HepG2 (cell line): ENCODE data around the gene ZNF493. TPM values are rescaled to one million over a fixed set of nuclear protein-coding genes. Genes with fewer than 3 reads are reported as not detected.
A peak's percentile ranks its signal among the peaks of the same experiment; 100 is the strongest.

Experiments used
- AGO1 ChIP-seq: fragments of 200-400 bp; formaldehyde crosslinking; IDR thresholded peaks from 2 replicates; pipeline ENCODE4 v1.6.1; 2017; ENCODE audit warnings: mild to moderate bottlenecking, low read depth, low read length, moderate library complexity; ENCODE audit not compliant: poor library complexity, severe bottlenecking
- ASH2L ChIP-seq: fragments of 300-600, 200-600 bp; sonication (generic); IDR thresholded peaks from 2 replicates; pipeline ENCODE4 v1.7.0; 2017; ENCODE audit warnings: low read depth, mild to moderate bottlenecking, moderate library complexity, mixed read lengths, low read length; ENCODE audit not compliant: insufficient read length
- CENPT ChIP-seq: sonication (generic); formaldehyde crosslinking; IDR thresholded peaks from 2 replicates; pipeline ENCODE4 v1.8.0; 2022; ENCODE audit warnings: low read depth, mild to moderate bottlenecking, moderate library complexity, missing genetic modification reagents
- HMG20A ChIP-seq: IDR thresholded peaks from 2 replicates; pipeline ENCODE4 v1.6.1; 2016; ENCODE audit warnings: borderline replicate concordance
- HNRNPLL ChIP-seq: fragments of 200-400 bp; formaldehyde crosslinking; IDR thresholded peaks from 2 replicates; pipeline ENCODE4 v1.6.1; 2017; ENCODE audit warnings: mild to moderate bottlenecking, low read depth, low read length; ENCODE audit not compliant: poor library complexity, severe bottlenecking
- IKZF5 ChIP-seq: IDR thresholded peaks from 2 replicates; pipeline ENCODE4 v1.6.1; 2018; ENCODE audit warnings: missing genetic modification reagents, mild to moderate bottlenecking, missing compliant biosample characterization
- KAT8 ChIP-seq: IDR thresholded peaks from 2 replicates; pipeline ENCODE4 v1.6.1; 2016; ENCODE audit warnings: missing genetic modification reagents, missing compliant biosample characterization
- MATR3 ChIP-seq: sonication (generic); formaldehyde crosslinking; IDR thresholded peaks from 2 replicates; pipeline ENCODE4 v1.4.0; 2020; ENCODE audit warnings: missing genetic modification reagents
- MED1 ChIP-seq: sonication (generic); formaldehyde crosslinking; IDR thresholded peaks from 2 replicates; pipeline ENCODE4 v1.4.0; 2020; ENCODE audit warnings: missing genetic modification reagents
- MXD1 ChIP-seq: sonication (generic); formaldehyde crosslinking; IDR thresholded peaks from 2 replicates; pipeline ENCODE4 v1.4.0; 2020; ENCODE audit warnings: mild to moderate bottlenecking, missing genetic modification reagents
- NCOA2 ChIP-seq: sonication (generic); formaldehyde crosslinking; IDR thresholded peaks from 2 replicates; pipeline ENCODE4 v1.8.0; 2022; ENCODE audit warnings: inconsistent platforms
- NFATC3 ChIP-seq: sonication (generic); formaldehyde crosslinking; IDR thresholded peaks from 2 replicates; pipeline ENCODE4 v1.5.1; 2020; ENCODE audit warnings: mild to moderate bottlenecking, missing genetic modification reagents
- POLR2G ChIP-seq: fragments of 200-400 bp; formaldehyde crosslinking; IDR thresholded peaks from 2 replicates; pipeline ENCODE4 v1.6.1; 2018; ENCODE audit warnings: mild to moderate bottlenecking, low read depth, low read length, moderate library complexity
- RBFOX2 ChIP-seq: fragments of 200-400 bp; formaldehyde crosslinking; IDR thresholded peaks from 2 replicates; pipeline ENCODE4 v1.6.1; 2017; ENCODE audit warnings: low read depth, mild to moderate bottlenecking, low read length
- SAP130 ChIP-seq: IDR thresholded peaks from 2 replicates; pipeline ENCODE4 v1.6.1; 2016; ENCODE audit warnings: low read depth
- SNAI1 ChIP-seq: sonication (generic); formaldehyde crosslinking; IDR thresholded peaks from 2 replicates; pipeline ENCODE4 v1.5.0; 2020; ENCODE audit warnings: mild to moderate bottlenecking, missing genetic modification reagents, borderline replicate concordance
- ZFP36L2 ChIP-seq: sonication (generic); formaldehyde crosslinking; IDR thresholded peaks from 2 replicates; pipeline ENCODE4 v1.4.0; 2020; ENCODE audit warnings: missing genetic modification reagents
- ZNF350 ChIP-seq: sonication (generic); formaldehyde crosslinking; IDR thresholded peaks from 2 replicates; pipeline ENCODE4 v1.4.0; 2020; ENCODE audit warnings: mild to moderate bottlenecking, low read depth, missing genetic modification reagents, borderline replicate concordance
- ZNF512B ChIP-seq: sonication (generic); formaldehyde crosslinking; IDR thresholded peaks from 2 replicates; pipeline ENCODE4 v1.5.1; 2020; ENCODE audit warnings: missing genetic modification reagents, mild to moderate bottlenecking, borderline replicate concordance
- ZNF580 ChIP-seq: IDR thresholded peaks from 2 replicates; pipeline ENCODE4 v1.6.1; 2016; ENCODE audit warnings: low read depth, borderline replicate concordance
- ZNF691 ChIP-seq: sonication (generic); formaldehyde crosslinking; IDR thresholded peaks from 2 replicates; pipeline ENCODE4 v1.4.0; 2020; ENCODE audit warnings: missing genetic modification reagents, low read depth, mild to moderate bottlenecking, borderline replicate concordance
- ZNF704 ChIP-seq: sonication (generic); formaldehyde crosslinking; IDR thresholded peaks from 2 replicates; pipeline ENCODE4 v1.8.1; 2023; ENCODE audit warnings: mild to moderate bottlenecking, inconsistent platforms, moderate library complexity, missing genetic modification reagents, borderline replicate concordance
- ZNF83 ChIP-seq: sonication (generic); formaldehyde crosslinking; IDR thresholded peaks from 2 replicates; pipeline ENCODE4 v1.4.0; 2020; ENCODE audit warnings: missing genetic modification reagents, mild to moderate bottlenecking, borderline replicate concordance
- polyA plus RNA-seq, 8 experiments: library from polyadenylated mRNA; depleted of rRNA in 3 of 8; stranded (reverse) in 7 of 8; unstranded in 1 of 8; fragments of >200 nt; fragmentation: Illumina TruSeq in 4 of 8; extraction: Trizol in 4 of 8; gene quantifications; 2 replicates each; pipeline versions ENCODE4 v1.2.1 to v1.2.3, GENCODE V29; 2011 to 2016; ENCODE audit warnings: low read depth in 4 of 8, missing spikeins in 1 of 8, mixed read lengths in 1 of 8; ENCODE audit not compliant: insufficient read depth in 1 of 8
- total RNA-seq, 5 experiments: library from RNA; depleted of rRNA; stranded (reverse); fragments of >200 nt; fragmentation: Illumina TruSeq; extraction: Trizol; gene quantifications; 2 replicates each; pipeline ENCODE4 v1.2.3, GENCODE V29; 2016; ENCODE audit warnings: low read depth in 1 of 5

ZNF493 gene
- total and polyA plus RNA-seq, 2 of the 13 experiments (the other 11 are each of a cell fraction or from before 2014, with no cell fraction given) = 6.8 to 9.0 TPM

DNA sequence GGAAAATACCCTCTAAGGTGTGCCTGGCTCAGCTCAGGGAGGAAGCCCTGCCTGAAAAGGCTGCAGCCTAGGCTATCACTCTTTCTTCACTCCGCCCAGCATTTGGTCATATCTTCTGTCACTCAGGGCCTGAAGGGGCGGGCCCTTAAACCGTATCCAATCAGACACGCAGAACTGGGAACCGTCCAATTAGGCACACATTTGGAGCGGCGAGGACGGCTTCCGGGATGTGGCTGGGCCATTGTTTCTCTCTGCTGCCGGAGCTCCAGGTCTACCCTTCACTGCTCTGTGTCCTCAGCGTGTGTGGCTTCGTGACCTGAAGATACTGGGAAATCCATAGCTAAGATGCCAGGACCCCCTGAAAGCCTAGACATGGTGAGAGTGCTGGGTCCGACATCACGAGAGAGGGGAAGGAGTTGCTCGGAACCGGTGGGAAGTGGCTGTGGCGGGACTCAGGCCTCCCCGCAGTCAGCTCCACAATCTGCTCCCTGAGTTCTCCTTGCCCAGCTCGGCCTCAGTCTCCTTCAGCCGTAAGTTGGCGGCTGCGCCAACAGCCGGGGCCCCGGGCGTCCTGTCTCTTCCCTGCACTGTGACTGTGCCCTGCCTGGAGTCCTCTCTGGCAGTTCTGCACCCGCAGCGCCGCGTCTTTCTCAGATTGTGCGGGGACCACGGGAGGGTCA is at the start of gene ZNF493 (continued):
- TF ChIP-seq ZNF691 (CRISPR knock-in tag) = peak; percentile 32; the same call in 1 of the 2 replicates
- TF ChIP-seq POLR2G = peak; percentile 83
- TF ChIP-seq SNAI1 (CRISPR knock-in tag) = no peak
- no peak for TF ChIP-seq AGO1
- no peak for TF ChIP-seq NCOA2
- no peak for TF ChIP-seq HMG20A (CRISPR knock-in tag)
- TF ChIP-seq SAP130 (CRISPR knock-in tag) = peak; percentile 83
- 0 out of 2 replicates have a peak, but pooled peaks have one; percentile 52 for TF ChIP-seq ZNF512B
- 0 out of 2 replicates have a peak, but pooled peaks have one; percentile 39 for TF ChIP-seq ZNF580 (CRISPR knock-in tag)
- peak; percentile 73 for TF ChIP-seq ASH2L
- no peak for TF ChIP-seq CENPT (CRISPR knock-in tag)
- no peak; the same call in 1 of the 2 replicates for TF ChIP-seq IKZF5
- peak; percentile 89 for TF ChIP-seq KAT8
- TF ChIP-seq ZNF704 (CRISPR knock-in tag) = 0 out of 2 replicates have a peak, but pooled peaks have one; percentile 38
- no peak for TF ChIP-seq ZFP36L2 (CRISPR knock-in tag)
- peak; percentile 58; the same call in 1 of the 2 replicates for TF ChIP-seq MXD1 (CRISPR knock-in tag)
- no peak for TF ChIP-seq MATR3
- TF ChIP-seq NFATC3 (CRISPR knock-in tag) = no peak
- TF ChIP-seq RBFOX2 = peak; percentile 46
- TF ChIP-seq HNRNPLL = peak; percentile 36
- TF ChIP-seq ZNF83 (CRISPR knock-in tag) = no peak
- no peak for TF ChIP-seq MED1 (CRISPR knock-in tag)
- peak; percentile 19; the same call in 1 of the 2 replicates for TF ChIP-seq ZNF350
